GM12874 (cell line): ENCODE measurements around the gene MID1.

Source experiments
- CTCF ChIP-seq: IDR thresholded peaks from 2 replicates; pipeline ENCODE4 v1.5.1; 2011; ENCODE audit warnings: low read depth, mild to moderate bottlenecking, control low read depth, low read length, moderate library complexity; ENCODE audit not compliant: insufficient read depth

Gene MID1

GRCh38 chrX:10514891-10515290, 105.5 kb downstream of the MID1 start:
- no peak for TF ChIP-seq CTCF

GRCh38 chrX:10513974-10514373, 106.4 kb downstream of the MID1 start:
- TF ChIP-seq CTCF: no peak

- no peak for TF ChIP-seq CTCF
These were observed 107.6 kb downstream of the MID1 start for GRCh38 chrX:10512741-10513140.

GRCh38 chrX:10512258-10512657, 108.1 kb downstream of the MID1 start:
- no peak for TF ChIP-seq CTCF

GRCh38 chrX:10509397-10509796, 111.0 kb downstream of the MID1 start:
- TF ChIP-seq CTCF: no peak

GRCh38 chrX:10508891-10509290, 111.5 kb downstream of the MID1 start:
- no peak for TF ChIP-seq CTCF

GRCh38 chrX:10507876-10508275, 112.5 kb downstream of the MID1 start:
- no peak for TF ChIP-seq CTCF

GRCh38 chrX:10507181-10507580, 113.2 kb downstream of the MID1 start:
- no peak for TF ChIP-seq CTCF
